Caco-2 (cell line): ENCODE measurements around the gene MAP7D1. TPM values are rescaled to one million over a fixed set of nuclear protein-coding genes. Genes with fewer than 3 reads are reported as not detected.

Source experiments
- BruUV-seq: library from RNA; stranded (reverse); fragments of 400-500 nt; replicated peaks from 2 replicates; lab custom pipeline; 2021; lab: Mats Ljungman, UMichigan
- CTCF ChIA-PET: fragments of 300-600 bp; sonication (Branson Sonifier 250); formaldehyde crosslinking; loops from one replicate; lab custom pipeline; 2022; ENCODE audit warnings: antibody characterized with exemption; lab: Charles Lee
- POLR2A ChIA-PET: fragments of 300-600 bp; sonication (Branson Sonifier 250); formaldehyde crosslinking; loops from one replicate; lab custom pipeline; 2022; ENCODE audit warnings: antibody characterized with exemption; lab: Charles Lee
- DNase-seq, 2 experiments: peaks; one replicate each; pipeline versions ENCODE4 v3.0.0 to v3.0.0-alpha.2; 2020 to 2022
- H3K27me3 ChIP-seq: replicated peaks from 2 replicates; pipeline ENCODE4 v1.6.0; 2011; ENCODE audit warnings: low read length; ENCODE audit not compliant: control insufficient read depth, insufficient read depth
- H3K36me3 ChIP-seq: 2 replicates; pipeline ENCODE4 v1.5.1; 2011; ENCODE audit warnings: low read length; ENCODE audit not compliant: control insufficient read depth, insufficient read depth
- H3K4me1 ChIP-seq: fragments of 250-450 bp; sonication (Bioruptor Pico); 2 replicates; pipeline ENCODE4 v1.5.1; 2020; ENCODE audit warnings: mild to moderate bottlenecking
- H3K4me3 ChIP-seq: 2 replicates; pipeline ENCODE4 v1.5.1; 2011; ENCODE audit warnings: low read depth, mild to moderate bottlenecking, control low read depth, low read length
- H3K9me3 ChIP-seq: fragments of 250-450 bp; sonication (Bioruptor Pico); 2 replicates; pipeline ENCODE4 v1.5.1; 2020; ENCODE audit warnings: mild to moderate bottlenecking, moderate library complexity
- H3K27ac Mint-ChIP-seq: one replicate; pipeline ENCODE4 v1.8.0; 2022; ENCODE audit warnings: mixed read lengths; ENCODE audit not compliant: unreplicated experiment
- H3K27me3 Mint-ChIP-seq: one replicate; pipeline ENCODE4 v1.8.0; 2022; ENCODE audit warnings: mixed read lengths; ENCODE audit not compliant: insufficient read depth, unreplicated experiment
- H3K36me3 Mint-ChIP-seq: one replicate; pipeline ENCODE4 v1.8.0; 2022; ENCODE audit warnings: mild to moderate bottlenecking, mixed read lengths; ENCODE audit not compliant: insufficient read depth, unreplicated experiment
- H3K4me1 Mint-ChIP-seq: one replicate; pipeline ENCODE4 v1.8.0; 2022; ENCODE audit warnings: low read depth, mixed read lengths; ENCODE audit not compliant: unreplicated experiment
- H3K4me3 Mint-ChIP-seq: one replicate; pipeline ENCODE4 v1.8.0; 2022; ENCODE audit warnings: mild to moderate bottlenecking, moderate library complexity, mixed read lengths; ENCODE audit not compliant: unreplicated experiment
- H3K9me3 Mint-ChIP-seq: one replicate; pipeline ENCODE4 v1.8.0; 2022; ENCODE audit warnings: mixed read lengths; ENCODE audit not compliant: unreplicated experiment
- CTCF ChIP-seq, 2 experiments: fragments of 200-600 bp in 1 of 2; IDR thresholded peaks; 1 replicate in 1 of 2; 2 replicates in 1 of 2; pipeline versions ENCODE4 v1.5.1 to v1.8.0; 2011 to 2022; ENCODE audit warnings: antibody characterized with exemption in 1 of 2, control low read depth in 1 of 2, inconsistent platforms in 1 of 2, low read depth in 1 of 2, low read length in 1 of 2, mild to moderate bottlenecking in 1 of 2, moderate library complexity in 1 of 2; ENCODE audit not compliant: insufficient read depth in 1 of 2, severe bottlenecking in 1 of 2, unreplicated experiment in 1 of 2
- intact Hi-C: fragments of 100-400 bp; cut with micrococcal nuclease; formaldehyde crosslinking; loops from one replicate; pipeline ENCODE4 v1.10.0; 2022; ENCODE audit not compliant: unreplicated experiment
- total RNA-seq: library from RNA; stranded (reverse); gene quantifications from 2 replicates; pipeline ENCODE4 v1.2.3, GENCODE V29; 2022

The MAP7D1 gene
- total RNA-seq, 1 experiment from 2014 or later: 37.7 TPM

- BruUV-seq: no TSS peak
- DNase-seq: no peak
- Histone ChIP-seq H3K27me3 (no peaks in the 10 kb centered on the region), H3K9me3 (no peaks in the 10 kb centered on the region), H3K36me3 (no peaks in the 10 kb centered on the region; the same call in 1 of the 2 replicates), H3K4me3 (peak overlapping the region; percentile 15), H3K4me1 (peaks cover 5% of the 10 kb centered on the region; the same call in 1 of the 2 replicates)
- TF ChIP-seq CTCF (IDR thresholded peaks at IDR 0.05; ENCODE audit: insufficient read depth in 1 of 2, low read depth in 1 of 2, low read length in 1 of 2, severe bottlenecking in 1 of 2, unreplicated experiment in 1 of 2): no peak
- peaks cover 7% of the 10 kb centered on the region for H3K4me1 Mint-ChIP-seq
- H3K4me3 Mint-ChIP-seq: peak overlapping the region; percentile 99
- intact Hi-C loops: loop anchor here (10.0 kb wide), 1 partner anchor 162 kb away; the partner anchor contains the start of gene STK40
- POLR2A ChIA-PET: interaction anchor here (1.6 kb wide), 1 partner anchor 164 kb away, joined by 9 read pairs; no protein-coding TSS in a partner anchor
- no peaks in the 10 kb centered on the region for H3K27me3 Mint-ChIP-seq
- H3K9me3 Mint-ChIP-seq: no peaks in the 10 kb centered on the region
- H3K36me3 Mint-ChIP-seq: peaks cover 29% of the 10 kb centered on the region
- CTCF ChIA-PET: interaction anchor here (1.7 to 2.4 kb wide), 2 partner anchors 35 to 63 kb away, joined by 5 to 11 read pairs; no protein-coding TSS in a partner anchor
- peak overlapping the region; percentile 98 for H3K27ac Mint-ChIP-seq
Measured at GRCh38 chr1:36222481-36223380, 66.8 kb downstream of the MAP7D1 start.

GRCh38 chr1:36223381-36223995, 67.5 kb downstream of the MAP7D1 start:
- TF ChIP-seq CTCF (IDR thresholded peaks at IDR 0.05; ENCODE audit: insufficient read depth in 1 of 2, low read depth in 1 of 2, low read length in 1 of 2, severe bottlenecking in 1 of 2, unreplicated experiment in 1 of 2): no peak
- Mint-ChIP-seq H3K4me3 (peak overlapping the region; percentile 99), H3K9me3 (no peaks in the 10 kb centered on the region), H3K36me3 (peaks cover 36% of the 10 kb centered on the region), H3K27me3 (no peaks in the 10 kb centered on the region), H3K27ac (peak overlapping the region; percentile 98), H3K4me1 (peaks cover 7% of the 10 kb centered on the region)
- no peaks in the 10 kb centered on the region for H3K9me3 ChIP-seq
- intact Hi-C loops: loop anchor here (10.0 kb wide), 1 partner anchor 161 kb away; the partner anchor contains the start of gene STK40
- H3K27me3 ChIP-seq: no peaks in the 10 kb centered on the region
- no peaks in the 10 kb centered on the region; the same call in 1 of the 2 replicates for H3K36me3 ChIP-seq
- H3K4me3 ChIP-seq: peak overlapping the region; percentile 47
- ChIA-PET POLR2A (interaction anchor here (0.6 to 1.6 kb wide), 4 partner anchors 13 to 163 kb away, joined by 3 to 9 read pairs (median 4); partner anchors contain the start of gene SH3D21), CTCF (interaction anchor here (0.7 to 2.4 kb wide), 6 partner anchors 12 to 74 kb away, joined by 3 to 11 read pairs (median 4); partner anchors contain the start of gene TRAPPC3)
- BruUV-seq: TSS peak; percentile 98
- peaks cover 5% of the 10 kb centered on the region; the same call in 1 of the 2 replicates for H3K4me1 ChIP-seq
- DNase-seq: no peak
